Parathyroid adenoma (tissue), 2 donors: ENCODE data around the gene C4orf50.

ENCODE experiments used
- H2AFZ ChIP-seq: fragments of 300-600 bp; sonication (generic); one replicate; pipeline ENCODE4 v1.7.0; 2017; ENCODE audit warnings: antibody characterized with exemption, mild to moderate bottlenecking
- H3K27ac ChIP-seq: fragments of 300-600 bp; sonication (generic); one replicate; pipeline ENCODE4 v1.7.0; 2017
- H3K27me3 ChIP-seq: fragments of 300-600 bp; sonication (generic); one replicate; pipeline ENCODE4 v1.7.0; 2017; ENCODE audit warnings: low read length; ENCODE audit not compliant: control insufficient read depth, insufficient read depth
- H3K36me3 ChIP-seq: fragments of 300-600 bp; sonication (generic); one replicate; pipeline ENCODE4 v1.7.0; 2017; ENCODE audit warnings: low read length; ENCODE audit not compliant: control insufficient read depth, insufficient read depth
- H3K4me1 ChIP-seq: fragments of 300-600 bp; sonication (generic); one replicate; pipeline ENCODE4 v1.7.0; 2017; ENCODE audit warnings: control low read depth
- H3K4me2 ChIP-seq: fragments of 300-600 bp; sonication (generic); one replicate; pipeline ENCODE4 v1.7.0; 2017; ENCODE audit warnings: low read length
- H3K4me3 ChIP-seq: fragments of 300-600 bp; sonication (generic); one replicate; pipeline ENCODE4 v1.7.0; 2017; ENCODE audit warnings: low read depth, low read length
- H3K79me2 ChIP-seq: fragments of 300-600 bp; sonication (generic); one replicate; pipeline ENCODE4 v1.7.0; 2017; ENCODE audit warnings: control low read depth
- H3K9ac ChIP-seq: fragments of 300-600 bp; sonication (generic); one replicate; pipeline ENCODE4 v1.7.0; 2017; ENCODE audit warnings: mild to moderate bottlenecking
- H3K9me3 ChIP-seq: fragments of 300-600 bp; sonication (generic); one replicate; pipeline ENCODE4 v1.7.0; 2017; ENCODE audit warnings: low read length; ENCODE audit not compliant: control insufficient read depth
- CTCF ChIP-seq: fragments of 300-600 bp; sonication (generic); IDR thresholded peaks from one replicate; pipeline ENCODE4 v1.7.0; 2017; ENCODE audit warnings: antibody characterized with exemption, mild to moderate bottlenecking
- donor health status: primary hyperparathyroidism.

C4orf50 gene

GRCh38 chr4:6011271-6011671 is 7.0 kb downstream of the C4orf50 start:
- Histone ChIP-seq H3K4me3 (no peak overlapping the region), H3K27ac (no peak overlapping the region), H3K79me2 (no peaks in the 10 kb centered on the region), H3K9me3 (no peaks in the 10 kb centered on the region), H2AFZ (no peak overlapping the region), H3K27me3 (no peaks in the 10 kb centered on the region), H3K9ac (no peak overlapping the region), H3K36me3 (no peaks in the 10 kb centered on the region), H3K4me1 (no peaks in the 10 kb centered on the region), H3K4me2 (no peak overlapping the region)
- no peak for TF ChIP-seq CTCF

- Histone ChIP-seq H3K27me3 (no peaks in the 10 kb centered on the region), H3K4me3 (no peak overlapping the region), H3K4me2 (no peak overlapping the region), H3K36me3 (no peaks in the 10 kb centered on the region), H3K27ac (no peak overlapping the region), H3K4me1 (no peaks in the 10 kb centered on the region), H3K9me3 (no peaks in the 10 kb centered on the region), H2AFZ (no peak overlapping the region), H3K9ac (no peak overlapping the region), H3K79me2 (no peaks in the 10 kb centered on the region)
- TF ChIP-seq CTCF, result no peak
Observed at GRCh38 chr4:6010789-6011188, 7.4 kb downstream of the C4orf50 start.

GRCh38 chr4:6009452-6009851 is 8.8 kb downstream of the C4orf50 start:
- no peak overlapping the region for H3K9ac ChIP-seq
- H3K4me2 ChIP-seq, result no peak overlapping the region
- no peak overlapping the region for H3K27ac ChIP-seq
- TF ChIP-seq CTCF, result no peak
- H3K79me2 ChIP-seq, result no peaks in the 10 kb centered on the region
- H3K36me3 ChIP-seq, result no peaks in the 10 kb centered on the region
- H3K4me3 ChIP-seq, result no peak overlapping the region
- no peaks in the 10 kb centered on the region for H3K4me1 ChIP-seq
- H3K9me3 ChIP-seq, result no peaks in the 10 kb centered on the region
- H2AFZ ChIP-seq, result no peak overlapping the region
- H3K27me3 ChIP-seq, result no peaks in the 10 kb centered on the region

- no peak overlapping the region for H2AFZ ChIP-seq
- H3K27ac ChIP-seq, result no peak overlapping the region
- TF ChIP-seq CTCF, result no peak
- no peaks in the 10 kb centered on the region for H3K4me1 ChIP-seq
- no peaks in the 10 kb centered on the region for H3K79me2 ChIP-seq
- H3K36me3 ChIP-seq, result no peaks in the 10 kb centered on the region
- no peaks in the 10 kb centered on the region for H3K9me3 ChIP-seq
- H3K9ac ChIP-seq, result no peak overlapping the region
- no peak overlapping the region for H3K4me3 ChIP-seq
- H3K27me3 ChIP-seq, result no peaks in the 10 kb centered on the region
- H3K4me2 ChIP-seq, result no peak overlapping the region
Observed at GRCh38 chr4:6008766-6009385, 9.4 kb downstream of the C4orf50 start.

- H2AFZ ChIP-seq, result no peak overlapping the region
- no peak for TF ChIP-seq CTCF
- H3K9me3 ChIP-seq, result no peaks in the 10 kb centered on the region
- no peaks in the 10 kb centered on the region for H3K27me3 ChIP-seq
- no peaks in the 10 kb centered on the region for H3K79me2 ChIP-seq
- H3K36me3 ChIP-seq, result no peaks in the 10 kb centered on the region
- no peaks in the 10 kb centered on the region for H3K4me1 ChIP-seq
- H3K27ac ChIP-seq, result no peak overlapping the region
- H3K4me3 ChIP-seq, result no peak overlapping the region
- no peak overlapping the region for H3K4me2 ChIP-seq
- H3K9ac ChIP-seq, result no peak overlapping the region
Observed at GRCh38 chr4:6008092-6008551, 10.1 kb downstream of the C4orf50 start.
